ENCODE results near the gene GMEB2.
"Not testable (repeated sequence)": the region's sequence is repeated elsewhere in the genome, so short reads cannot be mapped to it uniquely, and the experiment has no call there.

The GMEB2 gene

GRCh38 chr20:63560333-63560805 is 66.5 kb downstream of the GMEB2 start:
- no peak for DNase-seq (ENCODE audit: low spot score)

DNA sequence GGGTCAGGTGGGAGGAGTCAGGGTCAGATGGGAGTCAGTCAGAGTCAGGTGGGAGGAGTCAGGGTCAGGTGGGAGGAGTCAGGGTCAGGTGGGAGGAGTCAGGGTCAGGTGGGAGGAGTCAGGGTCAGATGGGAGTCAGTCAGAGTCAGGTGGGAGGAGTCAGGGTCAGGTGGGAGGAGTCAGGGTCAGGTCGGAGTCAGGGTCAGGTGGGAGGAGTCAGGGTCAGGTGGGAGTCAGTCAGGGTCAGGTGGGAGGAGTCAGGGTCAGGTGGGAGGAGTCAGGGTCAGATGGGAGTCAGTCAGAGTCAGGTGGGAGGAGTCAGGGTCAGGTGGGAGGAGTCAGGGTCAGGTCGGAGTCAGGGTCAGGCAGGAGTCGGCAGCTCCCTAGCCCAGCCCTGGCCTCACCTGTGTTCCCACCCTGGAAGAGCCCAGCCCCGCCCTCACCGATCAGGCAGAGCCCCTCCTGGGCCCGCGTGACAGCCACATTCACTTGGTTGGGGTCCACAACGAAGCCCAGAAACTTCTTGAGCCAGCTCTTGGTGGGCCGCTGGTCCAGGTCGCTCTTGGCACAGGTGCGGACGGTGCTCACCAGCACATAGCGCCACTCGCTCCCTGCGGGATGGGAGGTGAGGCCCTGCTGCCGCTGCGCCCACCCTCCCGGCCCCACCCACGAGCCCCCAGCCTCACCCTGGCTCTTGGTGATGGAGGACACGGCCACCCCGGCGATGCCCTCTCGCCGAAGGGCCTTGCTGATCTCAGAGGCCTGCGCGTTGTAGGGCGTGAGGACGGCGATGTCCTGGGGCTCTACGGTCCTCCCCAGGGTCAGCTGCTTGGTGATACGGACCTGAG is 67.2 kb downstream of the GMEB2 start:
- DNase-seq (ENCODE audit: low spot score), result not testable (repeated sequence)

DNA sequence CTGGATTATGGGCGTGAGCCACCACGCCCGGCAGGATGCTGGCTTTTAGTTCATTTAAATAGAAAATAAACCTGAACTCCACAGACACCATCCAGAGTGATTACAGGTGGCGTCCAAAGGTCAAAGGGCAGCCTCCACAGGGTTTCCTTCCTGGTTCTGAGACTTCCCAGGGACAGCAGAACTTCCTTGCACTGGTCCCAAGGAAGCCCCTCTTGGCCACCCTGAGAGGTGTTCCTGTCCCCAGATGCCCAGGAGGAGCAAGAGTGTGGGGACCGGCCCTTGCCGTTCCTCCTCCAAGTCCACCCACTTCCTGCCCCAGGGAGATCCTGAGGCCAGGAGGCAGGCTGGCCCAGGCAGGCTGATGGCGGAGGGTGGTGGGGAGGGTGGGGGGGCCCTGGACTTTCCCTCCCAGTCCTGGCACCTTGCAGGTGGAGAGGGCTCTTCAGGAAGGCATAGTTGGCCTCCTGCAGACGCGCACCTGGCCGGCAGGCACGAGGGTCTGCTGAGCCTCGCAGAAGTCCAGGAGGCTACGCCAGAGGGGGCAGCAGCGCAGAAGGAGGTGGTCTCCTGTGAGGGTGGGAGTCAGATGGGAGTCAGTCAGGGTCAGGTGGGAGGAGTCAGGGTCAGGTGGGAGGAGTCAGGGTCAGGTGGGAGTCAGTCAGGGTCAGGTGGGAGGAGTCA is 68.0 kb downstream of the GMEB2 start:
- no peak for DNase-seq (ENCODE audit: low spot score)

DNA sequence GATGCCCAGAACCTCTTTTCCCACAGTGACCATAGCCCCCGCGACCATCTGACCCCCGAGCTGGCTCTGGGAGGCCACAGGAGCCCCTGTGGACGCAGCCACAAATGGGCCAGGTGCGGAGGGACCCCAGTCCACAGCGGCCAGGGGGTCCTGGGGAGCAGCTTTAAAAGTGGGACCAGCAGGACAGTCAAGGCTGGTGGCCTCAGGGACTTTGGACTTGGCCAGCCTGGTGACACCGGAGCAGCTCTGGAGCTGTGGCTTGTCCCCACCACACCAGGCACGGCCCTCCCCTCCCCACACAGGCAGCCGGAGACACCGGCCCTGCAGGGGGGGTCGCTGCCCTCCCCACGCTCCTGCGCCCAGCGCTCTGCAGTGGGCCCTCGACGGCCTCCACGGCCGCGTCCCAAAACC is 69.4 kb downstream of the GMEB2 start:
- no peak for DNase-seq (ENCODE audit: low spot score)

DNA sequence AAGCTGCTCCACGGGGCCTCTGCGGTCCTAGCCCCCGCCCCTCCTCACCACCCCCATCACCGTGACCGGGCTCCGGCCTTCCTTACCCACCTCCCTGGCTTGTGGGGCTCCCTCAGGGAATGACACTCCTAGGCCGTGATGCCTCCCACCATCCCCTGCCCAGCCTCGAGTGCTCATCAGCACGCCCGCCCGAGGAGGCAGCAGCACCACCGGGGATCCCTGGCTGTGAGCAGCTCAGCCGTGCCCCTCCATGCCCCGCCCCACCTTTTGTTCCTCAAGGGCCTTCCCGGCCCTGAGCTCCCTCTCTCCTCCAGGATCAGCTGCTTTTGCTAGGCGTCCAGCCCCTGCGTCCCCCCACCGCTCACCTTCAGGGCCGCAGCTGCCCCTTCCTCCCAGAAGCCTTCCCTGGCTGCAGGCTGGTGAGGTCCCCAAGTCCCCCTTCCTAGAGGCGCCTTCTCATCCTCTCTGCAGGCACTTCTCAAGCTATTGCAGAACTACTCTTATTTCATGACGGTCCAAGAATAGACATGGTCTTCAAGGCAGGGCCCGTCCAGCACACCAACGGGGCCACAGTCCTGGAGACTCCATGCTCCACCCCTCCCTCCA is 69.9 kb downstream of the GMEB2 start:
- no peak for DNase-seq (ENCODE audit: low spot score)

DNA sequence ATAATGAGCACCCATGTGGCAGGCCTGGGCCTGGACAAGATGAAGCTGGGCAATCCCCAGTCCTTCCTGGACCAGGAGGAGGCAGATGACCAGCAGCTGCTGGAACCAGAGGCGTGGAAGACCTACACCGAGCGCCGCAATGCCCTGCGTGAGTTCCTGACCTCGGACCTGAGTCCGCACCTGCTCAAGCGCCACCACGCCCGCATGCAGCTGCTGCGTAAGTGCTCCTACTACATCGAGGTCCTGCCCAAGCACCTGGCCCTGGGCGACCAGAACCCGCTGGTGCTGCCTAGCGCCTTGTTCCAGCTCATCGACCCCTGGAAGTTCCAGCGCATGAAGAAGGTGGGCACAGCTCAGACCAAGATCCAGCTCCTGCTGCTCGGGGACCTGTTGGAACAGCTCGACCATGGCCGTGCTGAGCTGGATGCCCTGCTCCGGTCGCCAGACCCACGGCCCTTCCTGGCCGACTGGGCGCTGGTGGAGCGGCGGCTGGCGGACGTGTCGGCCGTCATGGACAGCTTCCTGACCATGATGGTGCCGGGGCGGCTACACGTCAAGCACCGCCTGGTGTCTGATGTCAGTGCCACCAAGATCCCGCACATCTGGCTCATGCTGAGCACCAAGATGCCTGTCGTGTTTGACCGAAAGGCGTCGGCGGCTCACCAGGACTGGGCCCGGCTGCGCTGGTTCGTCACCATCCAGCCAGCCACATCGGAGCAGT is 71.1 kb downstream of the GMEB2 start:
- DNase-seq (ENCODE audit: low spot score), result no peak

GRCh38 chr20:63554361-63555278 is 72.3 kb downstream of the GMEB2 start:
- no peak for DNase-seq (ENCODE audit: low spot score)

- peak; percentile 46 for DNase-seq (ENCODE audit: low spot score)
Observed at GRCh38 chr20:63553933-63554290, 73.0 kb downstream of the GMEB2 start, which contains the start of gene FNDC11. Gene FNDC11 (plus strand): TSS chr20:63554159. CDS start chr20:63555664, 1,505 bp downstream.

DNA sequence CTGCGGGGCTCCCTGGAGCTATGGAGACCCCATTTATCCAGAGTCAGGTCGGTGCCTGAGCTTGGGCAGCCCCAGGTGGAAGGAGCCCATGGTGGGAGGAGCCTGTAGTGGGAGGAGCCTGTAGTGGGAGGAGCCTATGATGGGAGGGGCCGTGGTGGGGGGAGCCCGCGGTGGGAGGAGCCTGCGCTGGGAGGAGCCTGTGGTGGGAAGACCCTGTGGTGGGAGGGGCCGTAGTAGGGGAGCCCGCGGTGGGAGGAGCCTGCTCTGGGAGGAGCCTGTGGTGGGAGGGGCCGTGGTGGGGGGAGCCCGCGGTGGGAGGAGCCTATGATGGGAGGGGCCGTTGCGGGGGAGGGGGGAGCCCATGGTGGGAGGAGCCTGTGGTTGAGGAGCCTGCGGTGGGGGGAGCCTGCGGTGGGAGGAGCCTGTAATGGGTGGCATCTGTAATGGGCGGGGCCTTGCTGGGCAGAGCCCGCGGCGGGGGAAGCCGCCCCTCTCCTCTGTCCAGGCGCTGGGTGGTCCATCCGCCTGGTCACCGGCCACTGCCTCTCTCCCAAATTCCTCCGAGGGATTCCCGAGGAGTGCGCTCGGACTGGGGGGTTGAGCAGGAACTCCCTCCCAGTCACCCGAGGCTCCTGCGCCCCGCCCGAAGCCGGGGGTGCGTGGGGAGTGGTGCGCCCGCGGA is 73.5 kb downstream of the GMEB2 start:
- peak; percentile 83 for DNase-seq (ENCODE audit: low spot score)

- DNase-seq (ENCODE audit: low spot score), result peak; percentile 45
Observed at GRCh38 chr20:63552481-63553249, 74.2 kb downstream of the GMEB2 start.

GRCh38 chr20:63551068-63551467 is 75.8 kb downstream of the GMEB2 start:
- no peak for DNase-seq (ENCODE audit: low spot score)

- no peak for DNase-seq (ENCODE audit: low spot score)
Observed at GRCh38 chr20:63549679-63550282, 77.1 kb downstream of the GMEB2 start.

- no peak for DNase-seq (ENCODE audit: low spot score)
Observed at GRCh38 chr20:63549019-63549418, 77.9 kb downstream of the GMEB2 start.

DNA sequence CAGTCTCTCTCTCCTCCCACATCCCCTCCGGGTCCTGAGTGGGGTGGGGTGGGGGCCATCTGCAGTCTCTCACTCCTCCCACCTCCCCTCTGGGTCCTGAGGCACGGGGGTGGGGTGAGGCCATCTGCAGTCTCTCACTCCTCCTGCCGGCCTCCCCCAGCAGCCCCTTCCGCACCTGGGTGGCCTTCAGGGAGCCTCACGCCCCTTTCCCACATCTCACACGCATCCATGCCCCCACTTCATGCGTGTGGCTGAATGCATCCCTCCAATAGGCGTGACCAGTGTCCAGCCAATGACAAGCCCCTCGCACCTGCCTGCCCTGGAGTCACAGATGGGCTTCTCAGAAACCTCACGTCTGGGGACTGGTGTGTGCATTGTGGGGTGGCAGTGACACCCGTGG is 78.4 kb downstream of the GMEB2 start:
- no peak for DNase-seq (ENCODE audit: low spot score)

GRCh38 chr20:63547725-63548480 is 79.0 kb downstream of the GMEB2 start, which contains the start of gene SRMS:
Gene SRMS (minus strand): TSS chr20:63547749. CDS start chr20:63547463, 286 bp downstream.
- DNase-seq (ENCODE audit: low spot score), result no peak

DNA sequence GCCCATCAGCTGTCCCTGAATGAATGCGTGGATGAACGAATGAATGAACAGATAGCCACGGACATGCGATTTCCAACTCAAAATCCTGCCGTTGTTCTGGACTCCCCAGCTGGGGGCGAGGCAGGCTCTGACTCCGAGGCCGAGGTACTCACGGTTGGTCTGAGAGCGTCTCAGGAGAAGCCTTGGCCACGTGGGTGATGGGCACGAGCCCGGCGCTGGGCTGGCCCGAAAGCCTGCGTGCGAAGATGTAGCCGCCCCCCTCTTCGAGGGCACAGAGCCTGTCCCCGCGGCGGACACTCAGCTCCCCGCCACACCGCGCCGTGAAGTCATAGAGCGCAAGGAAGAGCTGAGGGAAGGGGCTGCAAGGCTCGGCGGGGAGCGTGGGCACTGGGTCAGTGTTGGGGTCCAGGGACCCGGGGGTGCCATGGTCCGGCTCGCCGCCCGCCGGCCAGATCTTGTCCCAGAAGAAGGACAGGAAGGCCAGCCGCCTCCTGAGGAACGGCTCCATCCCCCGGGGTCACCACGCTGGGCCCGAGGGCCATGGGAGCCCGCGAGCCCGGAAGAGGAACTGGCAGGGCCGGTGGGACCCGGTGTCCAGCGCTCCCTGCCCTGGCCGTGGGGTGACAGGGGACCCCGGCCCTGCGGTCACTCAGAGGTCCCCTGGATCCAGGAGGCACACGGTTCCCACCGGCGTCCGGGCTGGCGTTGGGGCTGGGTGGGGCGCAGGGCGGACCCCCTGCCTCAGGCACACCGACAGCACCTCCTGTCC is 79.8 kb downstream of the GMEB2 start:
- DNase-seq (ENCODE audit: low spot score), result no peak

GRCh38 chr20:63546256-63546955 is 80.5 kb downstream of the GMEB2 start:
- no peak for DNase-seq (ENCODE audit: low spot score)
